ENCODE results near the gene KLHL29.

Gene KLHL29

GRCh38 chr2:23452853-23453420 is 68.0 kb downstream of the KLHL29 start:
- no peak for DNase-seq

GRCh38 chr2:23453432-23453831 is 68.5 kb downstream of the KLHL29 start:
- no peak for DNase-seq

GRCh38 chr2:23453836-23454460 is 69.0 kb downstream of the KLHL29 start:
- DNase-seq = no peak

GRCh38 chr2:23454501-23455120 is 69.6 kb downstream of the KLHL29 start:
- DNase-seq = no peak

- no peak for DNase-seq
These were observed 71.4 kb downstream of the KLHL29 start for GRCh38 chr2:23456396-23456795.

- DNase-seq = no peak
These were observed 72.1 kb downstream of the KLHL29 start for GRCh38 chr2:23456881-23457760.

- DNase-seq = no peak
These were observed 73.2 kb downstream of the KLHL29 start for GRCh38 chr2:23457990-23458682.

- no peak for DNase-seq
These were observed 74.1 kb downstream of the KLHL29 start for GRCh38 chr2:23459032-23459431.

GRCh38 chr2:23460228-23460627 is 75.2 kb downstream of the KLHL29 start:
- DNase-seq = no peak

- no peak for DNase-seq
These were observed 76.0 kb downstream of the KLHL29 start for GRCh38 chr2:23460993-23461392.

- no peak for DNase-seq
These were observed 79.2 kb downstream of the KLHL29 start for GRCh38 chr2:23464156-23464555.

- DNase-seq = no peak
These were observed 80.0 kb downstream of the KLHL29 start for GRCh38 chr2:23464905-23465537.

- no peak for DNase-seq
These were observed 81.0 kb downstream of the KLHL29 start for GRCh38 chr2:23465936-23466335.

- no peak for DNase-seq
These were observed 82.6 kb downstream of the KLHL29 start for GRCh38 chr2:23467618-23468017.

- no peak for DNase-seq
These were observed 83.6 kb downstream of the KLHL29 start for GRCh38 chr2:23468474-23469141.

GRCh38 chr2:23469142-23469540 is 84.2 kb downstream of the KLHL29 start:
- no peak for DNase-seq

GRCh38 chr2:23475036-23475435 is 90.1 kb downstream of the KLHL29 start:
- no peak for DNase-seq

GRCh38 chr2:23475473-23475872 is 90.5 kb downstream of the KLHL29 start:
- no peak for DNase-seq

GRCh38 chr2:23476786-23477185 is 91.8 kb downstream of the KLHL29 start:
- no peak for DNase-seq

- DNase-seq = no peak
These were observed 92.4 kb downstream of the KLHL29 start for GRCh38 chr2:23477392-23477791.

- no peak for DNase-seq
These were observed 93.3 kb downstream of the KLHL29 start for GRCh38 chr2:23478087-23478932.
